NCI-H82 treated with DMSO at 0.1 percent for 48 hours (cell line): Measurements from ENCODE around the gene RABAC1.

ENCODE experiments used
- DNase-seq: peaks from one replicate; lab custom pipeline; 2025; ENCODE audit not compliant: unreplicated experiment; lab: John Stamatoyannopoulos, UW

The RABAC1 gene

GRCh38 chr19:41930322-41930722 is 28.8 kb downstream of the RABAC1 start:
- DNase-seq, result no peak

GRCh38 chr19:41929536-41930071 is 29.5 kb downstream of the RABAC1 start:
- no peak for DNase-seq

- DNase-seq, result no peak
Measured at GRCh38 chr19:41928754-41929535, 30.2 kb downstream of the RABAC1 start.

DNA sequence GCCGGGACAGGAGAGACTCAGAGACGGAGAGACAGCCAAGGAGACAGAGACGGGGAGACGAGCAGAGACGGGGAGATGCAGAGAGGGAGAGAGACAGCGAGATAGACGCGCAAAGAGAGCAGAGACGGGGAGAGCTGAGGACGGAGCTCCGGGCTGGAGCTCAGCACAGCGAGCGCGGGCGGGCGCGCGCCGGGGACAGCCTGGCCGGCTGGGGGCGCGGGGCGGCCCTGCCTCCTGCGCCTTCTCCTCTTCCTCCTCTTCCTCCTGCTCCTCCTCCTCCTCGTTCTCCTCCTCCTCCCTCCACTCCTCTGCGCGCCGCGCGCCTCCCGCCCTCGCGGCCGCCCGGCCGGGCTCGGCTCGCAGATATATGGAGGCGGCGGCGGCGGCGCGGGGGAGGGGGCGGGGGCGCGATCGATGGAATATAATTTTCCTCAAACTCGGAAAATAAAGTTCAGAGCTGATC is 30.9 kb downstream of the RABAC1 start, which contains the start of gene ERFL:
TSS of gene ERFL (minus strand) at position 229 of the 463 bp plus-strand sequence. CDS start 15,530 bp downstream, outside the sequence.
- no peak for DNase-seq

- no peak for DNase-seq
Measured at GRCh38 chr19:41927497-41928192, 31.5 kb downstream of the RABAC1 start.

- no peak for DNase-seq
Measured at GRCh38 chr19:41926763-41927496, 32.2 kb downstream of the RABAC1 start.

DNA sequence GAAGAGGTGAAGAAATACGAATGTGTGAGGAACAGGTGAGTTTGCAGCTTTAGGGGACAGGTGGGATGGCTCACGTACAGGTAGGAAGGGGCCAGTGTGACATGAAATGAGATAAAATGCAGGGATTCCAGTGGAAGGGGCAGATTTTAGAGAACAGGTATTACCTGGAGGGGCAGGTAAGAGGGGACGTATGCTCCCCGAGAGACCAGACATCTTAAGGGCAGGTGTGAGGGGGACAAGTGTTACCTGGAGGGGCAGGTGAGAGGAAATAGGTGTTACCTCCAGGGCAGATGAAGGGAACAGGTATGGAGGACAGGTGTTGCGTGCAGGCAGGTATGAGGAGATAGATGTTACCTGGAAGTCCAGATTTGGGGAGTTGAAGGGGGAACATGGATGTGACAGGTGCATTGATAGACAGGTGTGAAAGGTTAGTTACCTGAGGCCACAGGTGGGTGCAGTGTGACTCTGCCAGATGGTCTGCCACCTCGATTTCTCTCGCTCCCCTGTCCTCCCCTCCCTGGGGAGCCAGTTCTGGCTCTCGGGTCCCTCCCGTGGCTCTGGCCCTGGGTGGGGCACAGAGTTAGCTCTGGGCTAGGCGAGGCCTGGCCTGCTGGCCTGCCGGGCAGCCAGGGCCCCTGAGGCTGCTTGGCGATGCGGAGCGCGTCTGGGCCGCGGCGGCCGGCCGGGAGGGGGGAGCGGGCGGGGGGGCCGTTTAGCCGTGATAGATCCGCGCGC is 32.9 kb downstream of the RABAC1 start:
- DNase-seq, result no peak

GRCh38 chr19:41925208-41926003 is 33.7 kb downstream of the RABAC1 start:
- no peak for DNase-seq

GRCh38 chr19:41924151-41925145 is 34.7 kb downstream of the RABAC1 start:
- no peak for DNase-seq

DNA sequence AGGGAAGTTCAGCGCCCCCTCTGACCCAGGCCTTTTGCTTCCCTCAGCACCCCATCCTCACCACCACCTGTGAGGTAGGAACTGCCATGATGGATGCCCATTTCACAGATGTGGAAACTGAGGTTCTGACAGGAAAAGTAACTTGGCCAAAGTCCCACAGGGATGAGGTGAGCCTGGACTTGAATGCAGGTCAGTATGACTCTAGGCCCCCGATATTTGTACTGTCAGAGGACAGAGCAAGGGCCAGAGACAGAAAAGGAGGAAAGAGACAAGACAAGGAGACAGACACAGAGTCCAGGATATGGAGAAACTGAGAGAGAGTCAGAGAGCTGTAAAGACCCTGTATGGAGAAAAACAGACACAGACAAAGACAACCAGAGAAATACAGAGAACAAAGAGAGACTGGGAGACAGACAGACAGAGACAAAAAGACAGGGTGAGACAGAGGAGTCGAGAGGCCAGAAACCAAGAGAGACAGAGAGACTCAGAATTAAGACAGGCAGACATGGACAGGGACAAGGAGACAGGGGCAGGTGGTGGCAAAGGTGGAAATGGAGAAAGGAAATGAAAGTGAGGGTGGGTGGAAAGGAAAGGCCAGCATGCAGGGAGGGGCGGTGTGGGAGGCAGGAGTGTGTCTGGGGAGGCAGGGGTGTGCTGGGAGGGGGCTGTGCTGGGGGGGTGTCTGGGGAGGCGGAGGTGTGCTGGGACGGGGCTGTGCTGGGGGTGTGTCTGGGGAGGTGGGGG is 35.9 kb downstream of the RABAC1 start:
- no peak for DNase-seq

- DNase-seq, result no peak
Measured at GRCh38 chr19:41922585-41922984, 36.5 kb downstream of the RABAC1 start.

- no peak for DNase-seq
Measured at GRCh38 chr19:41921577-41922576, 37.2 kb downstream of the RABAC1 start.

- DNase-seq, result no peak
Measured at GRCh38 chr19:41920882-41921576, 38.1 kb downstream of the RABAC1 start.

DNA sequence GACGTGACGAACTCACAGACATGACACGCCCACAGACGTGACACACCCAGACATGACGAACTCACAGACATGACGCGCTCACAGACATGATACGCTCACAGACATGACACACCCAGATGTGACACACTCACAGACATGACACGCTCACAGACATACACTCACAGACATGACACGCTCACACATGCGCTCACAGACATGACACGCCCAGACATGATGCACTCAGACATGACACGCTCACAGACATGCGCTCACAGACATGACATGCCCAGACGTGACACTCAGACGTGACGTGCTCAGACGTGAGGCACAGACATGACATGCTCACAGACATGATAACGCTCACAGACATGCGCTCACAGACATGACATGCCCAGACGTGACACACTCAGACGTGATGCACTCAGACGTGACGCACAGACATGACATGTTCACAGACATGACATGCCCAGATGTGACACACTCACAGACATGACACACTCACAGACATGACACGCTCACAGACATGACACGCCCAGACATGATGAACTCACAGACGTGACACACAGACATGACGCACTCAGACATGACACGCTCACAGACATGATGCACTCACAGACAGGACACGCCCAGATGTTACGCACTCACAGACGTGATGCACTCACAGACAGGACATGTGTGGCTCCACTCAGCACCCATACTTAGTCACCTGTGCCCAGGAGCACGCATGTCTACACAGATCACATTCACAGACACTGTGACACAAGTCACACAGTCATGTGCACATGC is 39.0 kb downstream of the RABAC1 start:
- no peak for DNase-seq

DNA sequence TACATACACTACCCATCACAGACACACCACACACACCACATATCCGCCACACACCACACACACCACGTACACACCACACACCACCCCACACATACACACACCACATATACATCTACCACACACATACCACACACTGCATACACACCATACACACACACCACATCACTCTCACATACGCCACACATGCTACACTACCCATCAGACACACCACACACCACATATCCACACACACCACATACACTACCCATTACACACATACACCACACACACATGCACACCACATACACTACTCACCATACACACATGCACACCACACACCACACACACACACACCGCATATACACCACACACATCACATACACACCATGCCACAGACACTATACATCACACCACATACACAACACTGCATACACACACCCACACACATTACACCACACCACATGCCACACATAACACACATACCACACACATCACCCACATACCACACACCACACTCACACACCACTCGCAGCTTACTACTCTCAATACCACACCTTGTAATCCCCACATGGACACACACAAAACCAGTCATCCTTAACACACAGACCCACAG is 40.4 kb downstream of the RABAC1 start:
- DNase-seq, result no peak
